KMS-11 (cell line): Measurements from ENCODE around the gene GNB5.

ENCODE experiments used
- H2AFZ ChIP-seq: fragments of 200-600 bp; sonication (generic); 2 replicates; pipeline ENCODE4 v1.6.1; 2016; ENCODE audit warnings: antibody characterized with exemption, mixed run types, low read depth
- H3K27ac ChIP-seq: fragments of 200-600 bp; sonication (generic); 2 replicates; pipeline ENCODE4 v1.6.1; 2016; ENCODE audit warnings: mild to moderate bottlenecking, mixed run types
- H3K27me3 ChIP-seq: fragments of 200-600 bp; sonication (generic); 2 replicates; pipeline ENCODE4 v1.6.1; 2017; ENCODE audit warnings: mild to moderate bottlenecking, low read depth, mixed run types, moderate library complexity; ENCODE audit not compliant: insufficient read depth
- H3K36me3 ChIP-seq: fragments of 200-600 bp; sonication (generic); 2 replicates; pipeline ENCODE4 v1.6.1; 2017; ENCODE audit warnings: mild to moderate bottlenecking, mixed run types; ENCODE audit not compliant: insufficient read depth
- H3K4me1 ChIP-seq: fragments of 200-600 bp; sonication (generic); 2 replicates; pipeline ENCODE4 v1.6.1; 2016; ENCODE audit warnings: mild to moderate bottlenecking, low read depth, mixed run types; ENCODE audit not compliant: poor library complexity, severe bottlenecking
- H3K4me2 ChIP-seq: fragments of 200-600 bp; sonication (generic); 2 replicates; pipeline ENCODE4 v1.7.0; 2016; ENCODE audit warnings: mild to moderate bottlenecking, mixed run types
- H3K4me3 ChIP-seq: fragments of 200-600 bp; sonication (generic); IDR thresholded peaks from 2 replicates; pipeline ENCODE4 v1.6.1; 2017; ENCODE audit warnings: low read depth, low read length, mixed read lengths; ENCODE audit not compliant: insufficient read depth
- H3K79me2 ChIP-seq: fragments of 200-600 bp; sonication (generic); 2 replicates; pipeline ENCODE4 v1.6.1; 2016; ENCODE audit warnings: low read depth, mixed run types; ENCODE audit not compliant: insufficient read depth
- H3K9ac ChIP-seq: fragments of 200-600 bp; sonication (generic); 2 replicates; pipeline ENCODE4 v1.6.1; 2016; ENCODE audit warnings: mild to moderate bottlenecking, mixed run types
- H4K20me1 ChIP-seq: fragments of 200-600 bp; sonication (generic); 2 replicates; pipeline ENCODE4 v1.6.1; 2016; ENCODE audit warnings: mild to moderate bottlenecking, mixed run types; ENCODE audit not compliant: insufficient read depth
- CTCF ChIP-seq: fragments of 200-600 bp; sonication (generic); conservative IDR thresholded peaks from 2 replicates; pipeline ENCODE4 v1.6.1; 2017; ENCODE audit warnings: low read depth, mild to moderate bottlenecking, antibody characterized with exemption, low read length, moderate library complexity, mixed read lengths

GNB5 gene

DNA sequence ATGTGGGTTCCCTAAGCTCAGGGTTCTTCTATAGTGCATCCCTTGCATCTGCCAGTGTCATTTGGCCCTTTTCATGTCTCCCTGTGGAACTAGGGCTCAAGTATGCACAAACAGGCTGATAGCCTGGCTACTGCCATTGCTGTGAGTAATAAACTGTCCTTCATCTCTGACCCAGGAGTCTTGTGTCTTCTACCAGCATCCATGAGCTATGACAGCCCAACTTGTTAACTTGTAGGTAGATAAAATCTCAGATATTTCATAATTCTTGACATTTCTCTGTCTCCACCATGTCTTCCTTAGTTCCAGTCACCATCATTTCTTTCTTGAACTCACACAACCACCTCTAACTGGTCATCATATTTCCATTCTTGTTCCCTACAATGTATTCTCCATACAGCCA, 59.1 kb downstream of the GNB5 start:
- H3K4me3 ChIP-seq = no peak overlapping the region
- no peaks in the 10 kb centered on the region for H3K79me2 ChIP-seq
- H3K4me2 ChIP-seq = no peak overlapping the region
- H2AFZ ChIP-seq = no peak overlapping the region
- no peaks in the 10 kb centered on the region for H3K36me3 ChIP-seq
- no peak overlapping the region for H3K27ac ChIP-seq
- no peak overlapping the region for H3K9ac ChIP-seq
- H3K4me1 ChIP-seq = no peaks in the 10 kb centered on the region
- no peaks in the 10 kb centered on the region for H3K27me3 ChIP-seq
- no peaks in the 10 kb centered on the region for H4K20me1 ChIP-seq
- TF ChIP-seq CTCF = no peak

DNA sequence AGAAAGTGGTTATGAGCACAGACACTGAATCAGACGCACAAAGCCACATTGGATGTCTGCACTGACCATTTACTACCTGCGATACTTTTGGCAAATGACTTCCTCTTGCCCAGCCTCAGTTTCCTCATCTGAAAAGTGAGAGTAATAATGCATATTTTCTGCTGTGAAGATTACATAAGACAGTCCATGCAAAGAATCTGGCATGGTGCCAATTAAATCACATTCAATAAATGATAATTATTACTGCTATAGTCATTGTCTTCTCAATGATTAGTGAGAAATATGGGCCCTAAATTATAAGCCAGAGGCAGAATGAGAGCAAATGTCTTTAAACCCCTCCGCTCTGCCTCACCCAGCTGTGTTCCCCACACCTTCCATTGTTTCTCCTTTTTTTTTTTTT, 62.6 kb downstream of the GNB5 start:
- Histone ChIP-seq H3K27ac (no peak overlapping the region), H3K9ac (no peak overlapping the region), H3K4me2 (no peak overlapping the region), H3K4me3 (no peak overlapping the region), H4K20me1 (no peaks in the 10 kb centered on the region), H3K36me3 (no peaks in the 10 kb centered on the region), H3K4me1 (no peaks in the 10 kb centered on the region), H3K27me3 (no peaks in the 10 kb centered on the region), H2AFZ (no peak overlapping the region), H3K79me2 (no peaks in the 10 kb centered on the region)
- TF ChIP-seq CTCF = no peak

DNA sequence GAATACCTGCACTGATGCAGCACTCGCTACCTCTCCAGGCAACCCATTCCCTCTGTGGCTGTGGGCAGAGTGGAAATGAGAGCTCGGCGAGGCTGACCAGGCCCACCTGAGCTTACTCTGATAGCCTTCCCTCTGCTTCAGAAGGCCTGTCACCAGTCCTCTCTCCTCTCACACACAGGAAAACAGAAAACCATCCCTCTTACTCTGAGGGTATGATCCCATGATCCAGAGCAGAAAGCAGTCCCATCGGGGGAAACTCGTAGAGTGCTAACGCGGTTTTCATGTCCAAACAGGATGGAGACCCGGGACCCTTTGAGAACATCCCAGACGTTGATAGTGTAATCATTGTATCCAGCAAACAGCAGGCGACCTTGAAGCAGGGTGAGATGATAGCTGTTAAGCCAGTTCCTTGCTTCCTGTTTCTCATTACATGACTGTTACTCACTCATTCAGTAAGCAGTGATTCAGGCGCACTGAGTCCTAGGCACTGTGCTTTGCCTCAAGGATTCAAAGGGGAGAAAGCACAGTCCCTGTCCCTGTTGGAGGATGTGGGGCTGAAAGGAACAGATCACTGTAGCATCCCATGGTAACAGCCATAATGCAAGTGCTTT, 66.8 kb downstream of the GNB5 start:
- Histone ChIP-seq H3K9ac (no peak overlapping the region), H3K27ac (no peak overlapping the region), H3K79me2 (no peaks in the 10 kb centered on the region), H3K4me2 (no peak overlapping the region), H4K20me1 (no peaks in the 10 kb centered on the region), H3K4me1 (no peaks in the 10 kb centered on the region), H3K27me3 (no peaks in the 10 kb centered on the region), H3K36me3 (no peaks in the 10 kb centered on the region), H3K4me3 (no peak overlapping the region), H2AFZ (no peak overlapping the region)
- TF ChIP-seq CTCF = no peak

GRCh38 chr15:52121896-52122295, 69.3 kb downstream of the GNB5 start:
- H3K4me1 ChIP-seq = no peaks in the 10 kb centered on the region
- no peak overlapping the region for H3K27ac ChIP-seq
- H3K36me3 ChIP-seq = no peaks in the 10 kb centered on the region
- TF ChIP-seq CTCF = no peak
- H3K4me2 ChIP-seq = no peak overlapping the region
- no peak overlapping the region for H2AFZ ChIP-seq
- H3K4me3 ChIP-seq = no peak overlapping the region
- no peaks in the 10 kb centered on the region for H3K27me3 ChIP-seq
- H3K79me2 ChIP-seq = no peaks in the 10 kb centered on the region
- H4K20me1 ChIP-seq = no peaks in the 10 kb centered on the region
- no peak overlapping the region for H3K9ac ChIP-seq
